ENCODE results near the gene GGPS1. TPM values are rescaled to one million over a fixed set of nuclear protein-coding genes. Genes with fewer than 3 reads are reported as not detected.

GGPS1 gene
- total and polyA plus RNA-seq, 8 donors = 7.0 to 37.6 (median 16.6) TPM

GRCh38 chr1:235319255-235319654 lies 9.1 kb upstream of the GGPS1 start:
- intact Hi-C loops (cut with DNase I; ENCODE audit: low total_unique reads) = no loop called here
- Histone ChIP-seq H3K9me3 (no peaks in the 10 kb centered on the region), H3K36me3 (peaks cover 0 to 37% (median 26%) of the 10 kb centered on the region in 4 donors), H3K4me1 (peaks cover 10 to 90% (median 58%) of the 10 kb centered on the region in 4 donors), H3K27ac (no peak overlapping the region), H3K27me3 (no peaks in the 10 kb centered on the region), H3K4me3 (no peak overlapping the region)
- TF ChIP-seq CTCF (IDR thresholded peaks at IDR 0.05) (no peak), POLR2A (IDR thresholded peaks at IDR 0.05) (no peak), POLR2AphosphoS5 (IDR thresholded peaks at IDR 0.05) (no peak), EP300 (IDR thresholded peaks at IDR 0.05) (no peak)
- WGBS, 5 donors = 91 to 98% (median 97%) methylated on average over 2 of the region's 2 CpGs
- DNase-seq = no peak

GRCh38 chr1:235320521-235321179 lies 7.7 kb upstream of the GGPS1 start:
- H3K27ac ChIP-seq = no peak overlapping the region
- no peaks in the 10 kb centered on the region for H3K9me3 ChIP-seq
- H3K27me3 ChIP-seq = no peaks in the 10 kb centered on the region
- intact Hi-C loops (cut with DNase I; ENCODE audit: low total_unique reads) = no loop called here
- TF ChIP-seq EP300 (IDR thresholded peaks at IDR 0.05) = no peak
- no peak for TF ChIP-seq POLR2A (IDR thresholded peaks at IDR 0.05)
- no peak for TF ChIP-seq CTCF (IDR thresholded peaks at IDR 0.05)
- DNase-seq = no peak
- no peak overlapping the region for H3K4me3 ChIP-seq
- H3K4me1 ChIP-seq = peaks cover 21 to 90% (median 60%) of the 10 kb centered on the region in 4 donors
- H3K36me3 ChIP-seq = peaks cover 0 to 37% (median 26%) of the 10 kb centered on the region in 4 donors
- WGBS, 5 donors = 60 to 72% (median 69%) methylated on average over 6 of the region's 6 CpGs

- Histone ChIP-seq H3K36me3 (peaks cover 0 to 24% (median 13%) of the 10 kb centered on the region in 4 donors), H3K4me3 (no peak overlapping the region), H3K27me3 (no peaks in the 10 kb centered on the region), H3K27ac (no peak overlapping the region), H3K9me3 (no peaks in the 10 kb centered on the region), H3K4me1 (peaks cover 29 to 74% (median 57%) of the 10 kb centered on the region in 4 donors)
- WGBS, 5 donors = 82 to 92% (median 90%) methylated on average over 5 of the region's 5 CpGs
- intact Hi-C loops (cut with DNase I; ENCODE audit: low total_unique reads) = no loop called here
- DNase-seq = no peak
- TF ChIP-seq EP300 (IDR thresholded peaks at IDR 0.05) (no peak), CTCF (IDR thresholded peaks at IDR 0.05) (no peak), POLR2AphosphoS5 (IDR thresholded peaks at IDR 0.05) (no peak), POLR2A (IDR thresholded peaks at IDR 0.05) (no peak)
These were observed 4.1 kb upstream of the GGPS1 start for GRCh38 chr1:235324296-235324695.

GRCh38 chr1:235325139-235325538 lies 3.2 kb upstream of the GGPS1 start:
- no peaks in the 10 kb centered on the region for H3K27me3 ChIP-seq
- TF ChIP-seq CTCF (IDR thresholded peaks at IDR 0.05) = no peak
- TF ChIP-seq POLR2A (IDR thresholded peaks at IDR 0.05) = no peak
- no peak for TF ChIP-seq POLR2AphosphoS5 (IDR thresholded peaks at IDR 0.05)
- no peak for TF ChIP-seq EP300 (IDR thresholded peaks at IDR 0.05)
- H3K9me3 ChIP-seq = no peaks in the 10 kb centered on the region
- H3K36me3 ChIP-seq = peaks cover 0 to 16% (median 4%) of the 10 kb centered on the region in 4 donors
- no peak for DNase-seq
- peaks cover 36 to 75% (median 60%) of the 10 kb centered on the region in 4 donors for H3K4me1 ChIP-seq
- 6 to 11% (median 7%) methylated on average over 3 of the region's 3 CpGs for WGBS, 5 donors
- H3K27ac ChIP-seq = peak overlapping the region in 1 of 5 donors; percentile 97
- H3K4me3 ChIP-seq = peak overlapping the region in 3 of 4 donors; percentile 87 to 95 (median 93)
- intact Hi-C loops (cut with DNase I; ENCODE audit: low total_unique reads) = no loop called here
